Esophagus squamous epithelium (tissue), 4 donors: ENCODE measurements around the gene ADIPOR2.

Source experiments
- CTCF ChIP-seq, 6 experiments: fragments of 450-650 bp in 4 of 6; fragments of 200-600 bp in 2 of 6; sonication (generic) in 2 of 6; IDR thresholded peaks; one replicate each; pipeline ENCODE4 v1.5.1; 2016 to 2019; ENCODE audit warnings: antibody characterized with exemption in 6 of 6, mild to moderate bottlenecking in 4 of 6, moderate library complexity in 4 of 6
- POLR2A ChIP-seq, 4 donors: fragments of 450-650 bp; IDR thresholded peaks; one replicate each; pipeline ENCODE4 v1.6.1; 2017; ENCODE audit warnings: antibody characterized with exemption in 4 of 4, mild to moderate bottlenecking in 4 of 4, moderate library complexity in 3 of 4

GRCh38 chr12:1697271-1697670 is 6.4 kb downstream of the ADIPOR2 start:
- TF ChIP-seq CTCF (IDR thresholded peaks at IDR 0.05) (no peak), POLR2A (IDR thresholded peaks at IDR 0.05) (no peak)
